Ovary (tissue), 10 donors: ENCODE measurements around the gene OPRD1. TPM values are rescaled to one million over a fixed set of nuclear protein-coding genes. Genes with fewer than 3 reads are reported as not detected.
"Not testable (repeated sequence)": the region's sequence is repeated elsewhere in the genome, so short reads cannot be mapped to it uniquely, and the experiment has no call there.

Experiments used
- DNase-seq, 5 donors: peaks; one replicate each; pipeline ENCODE4 v3.0.0-alpha.2; 2019 to 2020
- H3K27ac ChIP-seq, 2 donors: fragments of 200-600 bp; one replicate each; pipeline versions ENCODE4 v1.5.1 to v1.8.0; 2019 to 2022
- H3K27me3 ChIP-seq: fragments of 200-600 bp; one replicate; pipeline ENCODE4 v1.8.0; 2022
- H3K36me3 ChIP-seq: fragments of 200-600 bp; sonication (generic); one replicate; pipeline ENCODE4 v1.5.1; 2019
- H3K4me1 ChIP-seq: one replicate; pipeline ENCODE4 v1.8.1; 2013; ENCODE audit warnings: mild to moderate bottlenecking, moderate library complexity; ENCODE audit not compliant: insufficient read depth
- H3K4me3 ChIP-seq: fragments of 200-600 bp; sonication (generic); one replicate; pipeline ENCODE4 v1.5.1; 2017
- H3K9me3 ChIP-seq, 2 donors: fragments of 200-600 bp in 1 of 2; sonication (generic) in 1 of 2; one replicate each; pipeline versions ENCODE4 v1.5.1 to v1.8.1; 2013 to 2019; ENCODE audit warnings: mild to moderate bottlenecking in 1 of 2, moderate library complexity in 1 of 2
- CTCF ChIP-seq, 3 donors: fragments of 450-650 bp in 2 of 3; fragments of 200-600 bp in 1 of 3; IDR thresholded peaks; one replicate each; pipeline versions ENCODE4 v1.5.1 to v1.8.0; 2016 to 2022; ENCODE audit warnings: antibody characterized with exemption in 3 of 3, mild to moderate bottlenecking in 1 of 3
- EP300 ChIP-seq: sonication (generic); formaldehyde crosslinking; IDR thresholded peaks from one replicate; pipeline ENCODE4 v1.6.1; 2017; ENCODE audit warnings: antibody characterized with exemption
- POLR2A ChIP-seq: fragments of 450-650 bp; IDR thresholded peaks from one replicate; pipeline ENCODE4 v1.6.1; 2017; ENCODE audit warnings: antibody characterized with exemption, mild to moderate bottlenecking, moderate library complexity
- WGBS, 3 donors: extraction: QIAGEN DNeasy Blood & Tissue Kit in 1 of 3; methylation state at CpG; one replicate each; pipeline versions ENCODE4 v1.1.5 to v1.1.7; 2013 to 2017; 5-methylcytosine and 5-hydroxymethylcytosine counted together
- intact Hi-C, 4 donors: fragments of 100-400 bp; cut with DNase I; formaldehyde crosslinking; loops; one replicate each; pipeline versions ENCODE4 v1.11.0 to v1.15.1; 2022 to 2023
- long read RNA-seq, 3 donors: library from polyadenylated mRNA in 2 of 3; unstranded in 2 of 3; transcript quantifications; one replicate each; pipeline ENCODE4 v2.0.0 and lab custom pipeline, GENCODE V29; 2021 to 2026
- polyA plus RNA-seq, 2 donors: library from polyadenylated mRNA; stranded (reverse); fragments of 200-250 nt in 1 of 2; fragments of 350-450 nt in 1 of 2; fragmentation: Illumina TruSeq in 1 of 2; extraction: RNeasy Lipid Tissue Mini Kit (QIAGEN cat#74804) in 1 of 2; gene quantifications; one replicate each; pipeline ENCODE4 v1.2.3, GENCODE V29; 2013 to 2014
- total RNA-seq, 7 donors: library from RNA; depleted of rRNA in 2 of 7; stranded (reverse); fragments of >200 nt in 2 of 7; fragmentation: NEBNext Ultra II Directional in 3 of 7; extraction: Animal tissue kit (Norgen Biotek cat#: 25700) in 3 of 7; gene quantifications; one replicate each; pipeline versions ENCODE4 v1.1.0 to v1.2.4, GENCODE V29; 2016 to 2023
- donor health status: DM: no; HTN: no; CAD: no; lungs with moderate emphysema.
- donor health status: DM: no; HTN: no; CAD: no.
- donor health status: Bipolar disorder and iron deficiency.
- donor health status: DM: yes; HTN: yes; CAD: no.
- donor health status: DM: no; HTN: no; CAD: no.
- donor health status: DM: yes; HTN: yes; CAD: no.

Gene OPRD1
- total RNA-seq, result under 1 TPM in 1 of 7 donors, not detected in 6; 0.02 TPM
- polyA plus RNA-seq, result not detected
- long read RNA-seq, donor 1, result 0 reads
- long read RNA-seq, donor 2, full-length matches to known transcripts, result 1 of 1 reads
- long read RNA-seq, donor 2, partial matches to known transcripts, result 0 of 1 reads
- long read RNA-seq, donor 2, other reads (novel, unspliced or antisense), result 0 of 1 reads
- long read RNA-seq, donor 3, result 0 reads

GRCh38 chr1:28811766-28812668 lies at the start of gene OPRD1:
Gene OPRD1, plus strand, starts transcription at chr1:28812170. Its CDS starts 214 bp downstream, at chr1:28812384.
- Histone ChIP-seq H3K4me1 (peaks cover 2% of the 10 kb centered on the region), H3K27ac (no peak within 1 kb of the TSS), H3K4me3 (no peak within 1 kb of the TSS), H3K27me3 (no peaks in the 10 kb centered on the region), H3K36me3 (no peaks in the 10 kb centered on the region), H3K9me3 (no peaks in the 10 kb centered on the region)
- intact Hi-C loops, result no loop called here
- TF ChIP-seq EP300 (no peak), POLR2A (no peak), CTCF (IDR thresholded peaks at IDR 0.05) (no peak)
- no peak for DNase-seq
- WGBS, 3 donors, result 2 to 3% (median 2%) methylated on average over 69 to 108 of the region's 108 CpGs

DNA sequence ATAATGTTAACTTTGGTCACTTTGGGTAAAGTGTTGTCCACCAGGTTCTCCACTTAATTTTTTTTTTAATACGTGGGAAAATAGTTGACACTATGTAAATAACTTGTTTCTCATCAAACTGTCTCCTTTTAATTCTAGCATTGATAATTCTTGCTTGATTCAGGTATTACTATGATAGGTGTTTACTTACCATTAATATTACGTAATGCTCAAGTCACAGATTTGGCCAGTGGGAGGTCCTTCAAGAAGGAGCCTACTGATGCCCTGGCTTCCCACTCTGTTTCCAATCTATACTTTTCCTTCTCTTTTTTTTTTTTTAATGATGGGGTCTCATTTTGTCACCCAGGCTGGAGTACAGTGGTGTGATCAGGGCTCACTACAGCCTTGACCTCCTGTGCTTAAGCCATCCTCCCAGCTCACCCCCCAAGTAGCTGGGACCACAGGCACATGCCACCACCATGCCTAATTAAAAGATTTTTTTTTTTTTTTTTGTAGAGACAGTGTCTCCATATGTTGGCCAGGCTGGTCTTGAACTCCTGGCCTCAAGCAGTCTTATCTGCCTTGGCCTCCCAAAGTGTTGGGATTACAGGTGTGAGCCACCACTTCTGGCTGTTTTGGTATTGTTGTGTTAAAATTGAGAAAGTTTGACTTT lies 45.3 kb upstream of the OPRD1 start:
- Histone ChIP-seq H3K27ac (no peak overlapping the region), H3K9me3 (no peaks in the 10 kb centered on the region), H3K27me3 (no peaks in the 10 kb centered on the region), H3K4me1 (peaks cover 10% of the 10 kb centered on the region), H3K36me3 (no peaks in the 10 kb centered on the region), H3K4me3 (no peak overlapping the region)
- TF ChIP-seq CTCF (IDR thresholded peaks at IDR 0.05) (no peak), EP300 (no peak), POLR2A (no peak)
- intact Hi-C loops, result no loop called here
- DNase-seq, result no peak
- WGBS, 3 donors, result 87 to 90% (median 89%) methylated on average over 2 of the region's 2 CpGs

GRCh38 chr1:28770601-28771165 lies 41.3 kb upstream of the OPRD1 start:
- WGBS, 3 donors, result 93 to 94% (median 93%) methylated on average over 3 of the region's 3 CpGs
- TF ChIP-seq EP300, result no peak
- TF ChIP-seq POLR2A, result no peak
- no peak for TF ChIP-seq CTCF (IDR thresholded peaks at IDR 0.05)
- DNase-seq, result no peak
- no peaks in the 10 kb centered on the region for H3K36me3 ChIP-seq
- no peak overlapping the region for H3K27ac ChIP-seq
- H3K4me1 ChIP-seq, result peaks cover 7% of the 10 kb centered on the region
- H3K27me3 ChIP-seq, result no peaks in the 10 kb centered on the region
- intact Hi-C loops, result no loop called here
- H3K9me3 ChIP-seq, result no peaks in the 10 kb centered on the region
- no peak overlapping the region for H3K4me3 ChIP-seq

GRCh38 chr1:28771921-28772320 lies 40.0 kb upstream of the OPRD1 start:
- DNase-seq, H3K4me1 ChIP-seq, intact Hi-C loops, H3K27ac ChIP-seq, H3K4me3 ChIP-seq, H3K27me3 ChIP-seq, H3K9me3 ChIP-seq, H3K36me3 ChIP-seq: not testable (repeated sequence)
- 90 to 94% (median 92%) methylated on average over 10 of the region's 10 CpGs for WGBS, 3 donors
